Measurements from ENCODE around the gene DIAPH1.

Gene DIAPH1

GRCh38 chr5:141560725-141561483 is 57.9 kb downstream of the DIAPH1 start:
- DNase-seq (ENCODE audit: low spot score): peak; percentile 96

GRCh38 chr5:141560151-141560550 is 58.6 kb downstream of the DIAPH1 start:
- peak; percentile 45 for DNase-seq (ENCODE audit: low spot score)

- no peak for DNase-seq (ENCODE audit: low spot score)
Observed at GRCh38 chr5:141559461-141559860, 59.3 kb downstream of the DIAPH1 start.

- no peak for DNase-seq (ENCODE audit: low spot score)
Observed at GRCh38 chr5:141558150-141558549, 60.6 kb downstream of the DIAPH1 start.

- peak; percentile 95 for DNase-seq (ENCODE audit: low spot score)
Observed at GRCh38 chr5:141557681-141558136, 61.1 kb downstream of the DIAPH1 start.

GRCh38 chr5:141547921-141548320 is 70.9 kb downstream of the DIAPH1 start:
- no peak for DNase-seq (ENCODE audit: low spot score)

GRCh38 chr5:141547488-141547887 is 71.3 kb downstream of the DIAPH1 start:
- DNase-seq (ENCODE audit: low spot score): no peak

- no peak for DNase-seq (ENCODE audit: low spot score)
Observed at GRCh38 chr5:141543053-141543452, 75.7 kb downstream of the DIAPH1 start.

- DNase-seq (ENCODE audit: low spot score): no peak
Observed at GRCh38 chr5:141534492-141535213, 84.1 kb downstream of the DIAPH1 start.

GRCh38 chr5:141533897-141534296 is 84.9 kb downstream of the DIAPH1 start:
- no peak for DNase-seq (ENCODE audit: low spot score)

GRCh38 chr5:141532726-141533125 is 86.1 kb downstream of the DIAPH1 start:
- DNase-seq (ENCODE audit: low spot score): no peak

- no peak for DNase-seq (ENCODE audit: low spot score)
Observed at GRCh38 chr5:141529873-141530272, 88.9 kb downstream of the DIAPH1 start.

- no peak for DNase-seq (ENCODE audit: low spot score)
Observed at GRCh38 chr5:141529002-141529401, 89.8 kb downstream of the DIAPH1 start.

GRCh38 chr5:141528291-141528984 is 90.4 kb downstream of the DIAPH1 start:
- DNase-seq (ENCODE audit: low spot score): no peak

GRCh38 chr5:141527426-141527825 is 91.4 kb downstream of the DIAPH1 start:
- DNase-seq (ENCODE audit: low spot score): no peak

GRCh38 chr5:141525653-141526052 is 93.1 kb downstream of the DIAPH1 start:
- no peak for DNase-seq (ENCODE audit: low spot score)

- DNase-seq (ENCODE audit: low spot score): peak; percentile 89
Observed at GRCh38 chr5:141524604-141525597, 93.9 kb downstream of the DIAPH1 start.

GRCh38 chr5:141523991-141524390 is 94.8 kb downstream of the DIAPH1 start:
- no peak for DNase-seq (ENCODE audit: low spot score)

- no peak for DNase-seq (ENCODE audit: low spot score)
Observed at GRCh38 chr5:141522301-141522700, 96.5 kb downstream of the DIAPH1 start.

GRCh38 chr5:141521244-141521781 is 97.5 kb downstream of the DIAPH1 start:
- DNase-seq (ENCODE audit: low spot score): peak; percentile 85

Data from putamen (tissue), 1 donor.